Stimulated activated naive CD8-positive, alpha-beta T cell treated with anti-CD3 and anti-CD28 coated beads, Interleukin-15, Interleukin-2, amounts not matched to agents 100 ng/mL and 50 ng/mL, for 24 hours (primary cell): ENCODE data around the gene GLRX.
A peak's percentile ranks its signal among the peaks of the same experiment; 100 is the strongest.
"Not testable (repeated sequence)": the region's sequence is repeated elsewhere in the genome, so short reads cannot be mapped to it uniquely, and the experiment has no call there.

Source experiments
- H3K27ac Mint-ChIP-seq: one replicate; pipeline ENCODE4 v1.8.0; 2021; ENCODE audit warnings: mild to moderate bottlenecking, mixed read lengths
- H3K27me3 Mint-ChIP-seq: one replicate; pipeline ENCODE4 v1.8.0; 2021; ENCODE audit warnings: mixed read lengths
- H3K36me3 Mint-ChIP-seq: one replicate; pipeline ENCODE4 v1.8.0; 2021; ENCODE audit warnings: low read depth, mixed read lengths
- H3K4me1 Mint-ChIP-seq: one replicate; pipeline ENCODE4 v1.8.0; 2021; ENCODE audit warnings: low read depth, mixed read lengths
- H3K4me3 Mint-ChIP-seq: one replicate; pipeline ENCODE4 v1.8.0; 2021; ENCODE audit warnings: mild to moderate bottlenecking, mixed read lengths
- H3K9me3 Mint-ChIP-seq: one replicate; pipeline ENCODE4 v1.8.0; 2021; ENCODE audit warnings: mixed read lengths

Gene GLRX

DNA sequence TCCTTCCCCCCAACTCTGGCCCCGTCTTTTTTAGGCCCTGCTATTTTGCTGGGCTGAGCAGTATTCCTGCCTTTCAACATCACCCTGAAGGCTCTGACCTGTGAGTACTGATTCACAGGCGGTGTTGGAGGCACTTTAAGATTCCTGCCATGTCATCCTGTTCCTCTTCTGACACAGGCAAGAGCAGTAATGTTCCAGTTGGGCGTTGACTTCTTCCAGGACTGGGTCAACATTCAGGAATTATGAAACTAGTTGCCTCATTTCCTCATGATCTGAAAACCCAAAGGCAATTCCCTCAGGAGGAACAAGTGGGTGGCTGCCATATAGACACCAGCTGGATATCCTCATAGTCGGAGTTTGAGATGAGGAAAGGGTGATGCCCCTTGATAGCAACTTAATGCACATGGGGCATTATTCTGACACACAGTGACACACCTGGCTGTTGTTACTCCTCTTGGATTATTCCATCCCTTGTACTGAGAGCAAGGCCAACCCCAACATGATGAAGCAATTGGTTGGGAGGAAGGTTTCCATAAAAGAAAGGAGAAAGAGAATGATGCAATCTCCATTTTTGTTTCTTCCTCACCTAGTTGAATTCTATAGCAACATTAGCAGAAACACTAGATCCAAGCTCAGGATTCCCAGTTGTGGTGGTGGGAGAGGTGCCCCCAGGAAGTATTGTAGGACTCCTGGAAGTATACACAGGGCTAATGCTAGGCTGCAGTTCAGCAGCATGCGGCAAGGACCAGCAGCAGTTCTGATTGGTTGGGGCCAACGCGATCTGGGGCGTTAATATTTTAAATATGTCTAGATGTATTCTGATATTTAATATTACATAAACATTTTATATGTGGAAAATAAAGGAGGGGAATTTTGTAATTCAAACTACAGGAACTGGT lies 19.6 kb upstream of the GLRX start:
- Mint-ChIP-seq H3K4me3 (no peak overlapping the region), H3K27ac (no peak overlapping the region), H3K4me1 (peaks cover 48% of the 10 kb centered on the region), H3K36me3 (no peaks in the 10 kb centered on the region), H3K27me3 (no peaks in the 10 kb centered on the region), H3K9me3 (no peaks in the 10 kb centered on the region)

GRCh38 chr5:95840956-95841705 lies 18.6 kb upstream of the GLRX start:
- H3K27ac Mint-ChIP-seq = no peak overlapping the region
- H3K36me3 Mint-ChIP-seq = no peaks in the 10 kb centered on the region
- H3K4me1 Mint-ChIP-seq = peaks cover 57% of the 10 kb centered on the region
- no peaks in the 10 kb centered on the region for H3K9me3 Mint-ChIP-seq
- no peak overlapping the region for H3K4me3 Mint-ChIP-seq
- no peaks in the 10 kb centered on the region for H3K27me3 Mint-ChIP-seq

- Mint-ChIP-seq H3K4me1 (peaks cover 67% of the 10 kb centered on the region), H3K27me3 (no peaks in the 10 kb centered on the region), H3K36me3 (no peaks in the 10 kb centered on the region), H3K27ac (no peak overlapping the region), H3K9me3 (no peaks in the 10 kb centered on the region), H3K4me3 (no peak overlapping the region)
Measured at GRCh38 chr5:95839658-95840057, 17.1 kb upstream of the GLRX start.

DNA sequence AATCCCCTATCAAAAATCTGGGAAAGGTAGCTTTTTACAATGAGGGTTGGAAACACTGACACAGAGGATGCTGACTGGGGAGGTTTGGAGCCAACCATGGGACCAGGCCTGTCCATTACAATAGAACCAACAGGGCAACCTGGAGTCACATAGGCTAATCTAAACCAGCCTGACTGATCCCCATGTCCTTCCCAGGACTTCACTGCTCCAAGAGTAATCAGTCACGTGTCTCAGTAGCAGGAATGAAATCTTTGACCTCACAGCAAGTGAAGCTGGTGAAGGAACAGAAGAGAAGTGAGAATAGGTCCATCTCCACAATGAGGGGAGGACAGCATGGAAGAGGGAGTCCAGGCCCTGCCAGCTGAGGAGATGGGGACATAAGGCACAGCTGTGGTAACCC lies 16.0 kb upstream of the GLRX start:
- Mint-ChIP-seq H3K4me3 (no peak overlapping the region), H3K27me3 (no peaks in the 10 kb centered on the region)

GRCh38 chr5:95838001-95838520 lies 15.5 kb upstream of the GLRX start:
- Mint-ChIP-seq H3K27me3 (no peaks in the 10 kb centered on the region), H3K9me3 (no peaks in the 10 kb centered on the region), H3K4me3 (no peak overlapping the region), H3K36me3 (no peaks in the 10 kb centered on the region), H3K27ac (peak overlapping the region; percentile 47), H3K4me1 (peaks cover 74% of the 10 kb centered on the region)

More for the DNA sequence above, 16.0 kb upstream of the GLRX start:
- H3K27ac Mint-ChIP-seq = peak overlapping the region; percentile 33
- H3K9me3 Mint-ChIP-seq = no peaks in the 10 kb centered on the region
- peaks cover 76% of the 10 kb centered on the region for H3K4me1 Mint-ChIP-seq
- H3K36me3 Mint-ChIP-seq = no peaks in the 10 kb centered on the region

- Mint-ChIP-seq H3K4me3 (no peak overlapping the region), H3K36me3 (no peaks in the 10 kb centered on the region), H3K27me3 (no peaks in the 10 kb centered on the region), H3K4me1 (peaks cover 73% of the 10 kb centered on the region), H3K9me3 (no peaks in the 10 kb centered on the region), H3K27ac (no peak overlapping the region)
Measured at GRCh38 chr5:95837492-95837891, 15.0 kb upstream of the GLRX start.

- H3K27ac Mint-ChIP-seq = peak overlapping the region; percentile 78
- H3K27me3 Mint-ChIP-seq, H3K36me3 Mint-ChIP-seq, H3K9me3 Mint-ChIP-seq: not testable (repeated sequence)
- H3K4me3 Mint-ChIP-seq = peak overlapping the region; percentile 12
- peaks cover 68% of the 10 kb centered on the region for H3K4me1 Mint-ChIP-seq
Measured at GRCh38 chr5:95836971-95837370, 14.4 kb upstream of the GLRX start.

GRCh38 chr5:95836544-95836943 lies 14.0 kb upstream of the GLRX start:
- Mint-ChIP-seq H3K36me3 (no peaks in the 10 kb centered on the region), H3K4me1 (peaks cover 63% of the 10 kb centered on the region)

GRCh38 chr5:95835682-95836385 lies 13.3 kb upstream of the GLRX start:
- H3K9me3 Mint-ChIP-seq = no peaks in the 10 kb centered on the region
- no peaks in the 10 kb centered on the region for H3K36me3 Mint-ChIP-seq
- no peaks in the 10 kb centered on the region for H3K27me3 Mint-ChIP-seq
- H3K4me3 Mint-ChIP-seq = peak overlapping the region; percentile 82
- peaks cover 59% of the 10 kb centered on the region for H3K4me1 Mint-ChIP-seq
- H3K27ac Mint-ChIP-seq = peak overlapping the region; percentile 88

More at GRCh38 chr5:95836544-95836943, 14.0 kb upstream of the GLRX start:
- Mint-ChIP-seq H3K4me3 (peak overlapping the region; percentile 82), H3K27ac (peak overlapping the region; percentile 78), H3K27me3 (no peaks in the 10 kb centered on the region), H3K9me3 (no peaks in the 10 kb centered on the region)

GRCh38 chr5:95832664-95833063 lies 10.1 kb upstream of the GLRX start:
- Mint-ChIP-seq H3K27ac (no peak overlapping the region), H3K4me1 (peaks cover 41% of the 10 kb centered on the region), H3K36me3 (no peaks in the 10 kb centered on the region), H3K27me3 (no peaks in the 10 kb centered on the region), H3K4me3 (no peak overlapping the region), H3K9me3 (no peaks in the 10 kb centered on the region)

- Mint-ChIP-seq H3K9me3 (no peaks in the 10 kb centered on the region), H3K27me3 (no peaks in the 10 kb centered on the region), H3K27ac (no peak overlapping the region), H3K4me1 (peaks cover 33% of the 10 kb centered on the region), H3K36me3 (no peaks in the 10 kb centered on the region), H3K4me3 (no peak overlapping the region)
Measured at GRCh38 chr5:95830226-95830625, 7.7 kb upstream of the GLRX start.

DNA sequence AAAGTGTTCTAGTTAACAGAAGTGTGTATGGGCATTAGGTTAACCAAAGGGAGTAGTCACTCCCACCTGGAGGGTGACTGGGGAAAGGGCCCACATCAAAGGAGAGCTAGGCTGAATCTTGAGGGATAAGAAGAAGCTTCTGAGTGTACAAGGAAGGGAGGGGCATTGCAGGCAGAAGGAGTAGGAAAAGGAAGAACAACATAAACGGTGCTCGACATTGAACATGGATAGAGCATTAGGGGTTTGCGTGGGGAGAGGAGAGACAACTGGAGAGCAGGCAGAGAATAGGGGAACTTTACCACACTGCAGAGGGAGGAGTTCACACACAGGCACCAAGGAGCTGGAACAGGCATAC lies 5.3 kb upstream of the GLRX start:
- Mint-ChIP-seq H3K4me3 (no peak overlapping the region), H3K36me3 (no peaks in the 10 kb centered on the region), H3K27me3 (no peaks in the 10 kb centered on the region), H3K4me1 (peaks cover 39% of the 10 kb centered on the region), H3K27ac (no peak overlapping the region), H3K9me3 (no peaks in the 10 kb centered on the region)

- H3K36me3 Mint-ChIP-seq = no peaks in the 10 kb centered on the region
- no peak overlapping the region for H3K27ac Mint-ChIP-seq
- peaks cover 39% of the 10 kb centered on the region for H3K4me1 Mint-ChIP-seq
- no peak overlapping the region for H3K4me3 Mint-ChIP-seq
- no peaks in the 10 kb centered on the region for H3K9me3 Mint-ChIP-seq
- no peaks in the 10 kb centered on the region for H3K27me3 Mint-ChIP-seq
Measured at GRCh38 chr5:95826949-95827891, 4.7 kb upstream of the GLRX start.

DNA sequence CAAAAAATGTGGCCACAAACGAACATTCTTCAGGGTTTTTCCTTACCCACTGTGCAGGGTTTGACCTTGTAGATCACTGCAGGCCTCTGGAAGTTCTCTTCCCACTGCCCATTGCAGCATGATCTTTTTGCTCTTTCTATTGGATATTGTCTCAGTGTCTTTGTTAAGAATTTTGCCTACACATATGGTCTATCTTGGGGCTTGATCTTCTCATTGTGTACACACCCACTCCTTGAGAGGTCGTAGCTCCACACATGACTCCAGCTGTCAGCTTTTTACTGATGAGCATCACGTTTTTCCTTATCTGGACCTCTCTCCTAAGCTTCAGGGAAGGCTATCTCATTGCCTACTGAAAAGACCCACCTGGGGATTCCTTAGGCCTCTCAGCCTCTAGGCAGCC lies 3.0 kb upstream of the GLRX start:
- Mint-ChIP-seq H3K27me3 (no peaks in the 10 kb centered on the region), H3K36me3 (no peaks in the 10 kb centered on the region), H3K27ac (no peak overlapping the region), H3K4me1 (peaks cover 54% of the 10 kb centered on the region), H3K9me3 (no peaks in the 10 kb centered on the region), H3K4me3 (no peak overlapping the region)
